CD4-positive, alpha-beta T cell treated with Interleukin-6 for 4 hours (primary cell): ENCODE measurements around the gene CTIF.
"Not testable (repeated sequence)": the region's sequence is repeated elsewhere in the genome, so short reads cannot be mapped to it uniquely, and the experiment has no call there.

Experiments used
- DNase-seq: peaks from one replicate; pipeline ENCODE4 v3.0.0-alpha.2; 2020; ENCODE audit warnings: mixed read lengths

CTIF gene

DNA sequence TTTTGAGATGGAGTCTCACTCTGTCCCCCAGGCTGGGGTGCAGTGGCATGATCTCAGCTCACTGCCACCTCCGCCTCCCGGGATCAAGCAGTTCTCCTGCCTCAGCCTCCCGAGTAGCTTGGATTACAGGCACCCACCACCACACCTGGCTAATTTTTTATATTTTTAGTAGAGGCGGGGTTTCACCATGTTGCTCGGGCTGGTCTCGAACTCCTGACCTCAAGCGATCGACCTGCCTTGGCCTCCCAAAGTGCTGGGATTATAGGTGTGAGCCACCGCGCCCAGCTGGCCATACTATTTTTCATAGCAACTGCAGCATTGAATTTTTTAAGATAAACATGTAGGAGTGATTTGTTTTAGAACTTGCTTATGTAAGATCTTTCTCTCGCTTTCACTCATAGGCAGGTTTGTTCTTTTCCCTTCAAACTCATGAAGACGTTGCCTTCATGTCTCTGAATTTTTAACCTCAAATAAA lies 273.2 kb downstream of the CTIF start:
- DNase-seq: not testable (repeated sequence)

DNA sequence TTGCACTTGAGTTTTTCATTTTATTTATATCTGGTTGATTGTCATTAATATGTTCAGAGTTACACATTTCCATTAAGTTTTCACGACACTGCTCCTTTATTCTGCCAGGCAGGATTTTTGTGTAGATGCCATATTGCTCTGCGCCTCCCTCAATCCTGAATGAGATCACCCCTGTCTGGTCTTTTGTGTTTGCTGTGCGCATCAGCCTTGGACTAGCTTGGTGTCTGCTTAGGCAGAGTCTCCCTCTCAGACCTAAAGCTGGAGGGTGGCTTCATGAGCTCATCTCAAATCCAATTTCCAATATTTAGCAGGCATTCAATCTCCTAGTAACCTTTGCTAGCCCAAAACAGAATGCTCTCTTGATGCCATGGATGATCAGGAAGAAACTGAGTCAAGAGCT lies 274.5 kb downstream of the CTIF start:
- DNase-seq: no peak

DNA sequence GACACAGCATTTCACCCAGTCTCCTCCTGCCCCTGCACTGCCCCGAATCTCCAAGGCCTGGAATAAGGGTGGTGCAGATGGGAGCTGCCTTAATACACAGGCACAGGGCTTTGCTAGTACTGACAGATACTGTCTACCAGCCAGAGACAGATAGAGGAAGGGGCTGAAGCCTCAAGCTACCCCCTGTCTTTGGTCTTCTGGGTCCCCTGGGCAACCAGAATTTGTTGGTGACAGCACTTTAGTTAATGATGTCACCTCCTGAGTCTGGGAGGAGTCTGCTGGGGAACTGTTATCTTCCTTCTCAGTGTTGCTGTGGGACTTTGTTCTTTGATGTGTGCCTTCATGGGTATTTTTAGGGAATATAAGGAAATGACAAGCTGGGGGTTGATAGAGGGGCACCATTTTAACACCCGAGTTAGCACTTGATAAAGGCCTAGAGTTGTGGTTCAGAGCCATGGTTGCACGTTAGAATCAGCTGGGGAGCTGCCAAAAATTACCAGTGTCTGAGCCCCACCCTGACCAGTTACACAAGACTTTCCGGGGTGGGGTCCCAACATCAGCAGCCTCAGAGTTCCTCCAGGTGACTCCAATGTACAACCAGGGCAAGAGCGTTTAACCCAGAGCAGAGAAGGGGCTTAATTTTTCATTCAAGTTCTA lies 275.1 kb downstream of the CTIF start:
- peak; percentile 47 for DNase-seq

- DNase-seq: no peak
These were observed 275.8 kb downstream of the CTIF start for GRCh38 chr18:48814490-48815178.

- no peak for DNase-seq
These were observed 276.3 kb downstream of the CTIF start for GRCh38 chr18:48815179-48815515.

GRCh38 chr18:48815581-48816324 lies 276.9 kb downstream of the CTIF start:
- DNase-seq: no peak

GRCh38 chr18:48816554-48816953 lies 277.7 kb downstream of the CTIF start:
- DNase-seq: no peak

GRCh38 chr18:48817021-48817461 lies 278.2 kb downstream of the CTIF start:
- no peak for DNase-seq

- DNase-seq: no peak
These were observed 279.8 kb downstream of the CTIF start for GRCh38 chr18:48818329-48819254.

GRCh38 chr18:48819276-48819675 lies 280.4 kb downstream of the CTIF start:
- DNase-seq: no peak

DNA sequence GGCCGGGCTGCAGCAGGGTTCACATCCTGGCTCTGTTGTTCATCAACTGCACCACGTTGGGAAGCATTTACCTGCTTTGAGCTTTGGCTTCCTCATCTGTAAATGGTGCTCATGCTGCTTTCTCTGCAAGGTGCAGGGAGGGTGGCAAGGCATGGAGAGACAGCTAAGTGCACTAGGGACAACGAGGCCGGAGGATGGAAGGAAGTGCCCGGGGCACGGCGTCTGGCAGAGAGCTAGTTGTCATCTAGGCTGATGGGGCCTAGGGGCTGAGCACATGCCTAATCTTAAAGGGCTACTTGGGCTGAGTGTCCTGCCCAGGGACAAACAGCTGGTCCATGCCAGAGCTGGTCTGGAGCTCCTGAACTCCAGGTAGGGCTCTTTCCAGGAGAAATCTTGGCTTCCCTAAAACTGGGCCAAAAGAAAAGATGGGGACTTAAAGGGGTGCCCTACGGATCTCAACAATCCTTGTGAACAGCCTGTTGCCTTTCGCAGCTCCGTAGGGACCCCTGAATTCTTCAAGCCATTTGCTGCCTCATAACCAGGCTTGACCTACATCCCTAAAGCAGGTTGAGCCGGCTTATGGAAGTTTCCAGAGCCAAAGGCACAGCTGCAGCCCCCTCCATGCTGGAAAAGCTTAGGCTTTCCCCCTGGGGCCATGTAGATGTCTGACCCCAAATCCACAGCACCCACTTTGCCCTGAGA lies 281.1 kb downstream of the CTIF start:
- DNase-seq: no peak

GRCh38 chr18:48820483-48821250 lies 281.8 kb downstream of the CTIF start:
- no peak for DNase-seq

GRCh38 chr18:48821251-48821590 lies 282.4 kb downstream of the CTIF start:
- no peak for DNase-seq

- no peak for DNase-seq
These were observed 283.0 kb downstream of the CTIF start for GRCh38 chr18:48821845-48822244.

GRCh38 chr18:48824231-48824970 lies 285.6 kb downstream of the CTIF start:
- no peak for DNase-seq

DNA sequence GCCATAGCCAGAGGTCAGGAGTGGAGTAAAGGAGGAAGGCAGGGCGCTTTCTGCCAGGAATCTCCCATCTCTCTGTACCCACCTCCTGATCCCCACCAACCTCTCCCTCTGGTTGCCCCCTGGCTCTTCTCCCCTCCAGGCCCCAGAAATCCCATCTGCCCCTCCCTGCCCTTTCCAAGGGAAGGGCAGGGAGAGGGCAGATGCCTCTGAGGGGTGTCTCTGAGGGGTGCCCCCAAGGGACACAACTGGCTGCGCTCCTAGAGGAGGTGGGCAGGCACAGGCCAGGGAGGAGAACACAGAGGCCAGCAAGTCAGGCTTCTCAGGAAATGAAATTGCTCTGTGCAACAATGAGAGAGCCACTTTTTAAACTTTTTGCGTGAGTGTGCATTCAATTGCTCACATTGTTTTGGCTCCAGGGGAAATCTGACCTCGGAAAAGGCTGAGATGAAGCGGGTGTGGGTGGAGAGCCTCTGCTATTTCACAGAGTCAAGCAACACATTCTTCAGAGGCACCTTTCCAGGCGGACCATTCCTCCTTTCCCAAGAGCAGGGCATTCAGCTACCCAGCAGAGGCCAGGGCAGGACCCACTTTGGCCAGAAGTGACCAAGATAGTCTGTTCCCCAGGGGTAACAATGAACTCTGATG lies 286.4 kb downstream of the CTIF start:
- no peak for DNase-seq

DNA sequence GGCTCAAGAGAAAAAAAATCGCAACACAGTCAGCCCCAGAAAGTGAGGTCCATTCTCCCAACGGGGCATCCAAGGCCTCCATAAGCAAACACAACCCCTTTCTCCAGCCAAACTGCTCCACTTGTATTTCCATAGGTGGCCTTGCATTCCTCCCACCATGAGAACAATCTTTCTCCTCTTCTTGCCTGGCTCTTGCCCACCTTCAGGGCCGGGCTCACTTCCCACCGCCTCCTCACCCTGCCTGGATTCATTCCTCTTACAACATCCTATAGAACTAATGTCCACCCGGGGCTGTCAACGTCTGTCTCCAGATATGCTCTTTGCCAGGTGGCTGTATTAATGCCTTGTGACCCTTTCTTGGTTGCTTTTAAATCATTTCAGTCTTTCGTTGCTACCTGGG lies 287.4 kb downstream of the CTIF start:
- DNase-seq: no peak

DNA sequence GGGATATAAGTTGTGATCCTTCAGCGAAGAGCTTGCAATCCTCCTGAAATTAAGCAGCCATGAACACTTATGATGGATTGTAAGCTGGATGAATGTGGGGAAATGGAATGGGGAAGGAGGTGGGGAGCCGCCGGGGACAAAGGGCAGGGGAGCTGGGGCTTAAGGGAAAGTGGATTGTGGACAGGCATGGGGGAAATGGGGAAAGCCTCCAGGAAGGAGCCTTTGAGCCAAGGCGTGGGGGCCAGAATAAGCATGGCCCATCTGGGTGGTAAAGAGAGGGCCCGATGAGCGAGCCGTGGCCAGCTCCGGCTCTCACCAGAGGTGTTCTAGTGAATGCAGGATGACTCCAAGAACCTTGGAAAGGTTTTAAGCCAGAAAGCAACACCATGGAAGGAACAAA lies 288.0 kb downstream of the CTIF start:
- DNase-seq: no peak

DNA sequence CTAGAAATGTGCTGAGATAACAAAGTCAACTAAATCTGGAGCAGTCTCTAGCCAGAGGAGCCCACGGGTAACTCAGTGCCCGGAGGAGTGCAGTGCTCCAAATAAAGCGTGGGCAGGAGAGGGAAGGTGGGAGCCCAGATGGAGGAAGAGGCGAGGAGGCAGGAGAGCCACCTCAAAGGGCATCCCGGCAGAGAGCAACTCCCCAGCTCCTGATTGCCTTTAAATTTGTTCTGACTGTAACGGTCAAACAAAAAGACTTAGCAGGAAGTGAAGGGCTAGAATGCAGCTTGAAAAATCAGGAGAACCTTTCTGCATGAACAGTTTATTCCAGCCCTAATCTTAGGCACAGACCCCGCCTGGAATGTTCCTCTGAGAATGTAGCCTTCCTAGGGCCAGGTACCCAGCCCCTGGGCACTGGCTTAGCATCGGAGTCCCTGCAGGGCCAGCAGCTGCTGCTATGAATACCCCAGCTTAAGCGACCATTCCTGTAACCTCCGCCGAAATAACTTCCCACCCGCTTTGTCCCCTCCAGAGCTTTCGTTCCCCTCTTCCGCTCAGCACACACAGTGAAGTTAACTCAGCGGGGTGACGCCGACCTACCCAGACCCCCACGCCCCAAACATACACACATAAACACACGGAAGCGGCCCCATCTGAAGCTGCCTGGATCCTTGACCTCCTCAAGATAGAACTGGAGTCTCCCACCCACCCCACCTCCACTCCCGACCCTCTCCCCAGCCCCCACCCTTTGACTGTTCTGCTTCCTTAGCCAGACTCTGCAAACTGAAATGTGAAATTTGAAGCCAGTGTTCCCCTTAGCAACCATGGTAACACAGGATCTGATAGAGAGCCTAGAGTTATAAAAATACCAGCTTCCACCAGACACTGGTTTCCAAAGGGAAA lies 288.7 kb downstream of the CTIF start:
- DNase-seq: no peak
